IgD-negative memory B cell (primary cell): ENCODE data around the gene RFX8. TPM values are rescaled to one million over a fixed set of nuclear protein-coding genes. Genes with fewer than 3 reads are reported as not detected.
"Not testable (repeated sequence)": the region's sequence is repeated elsewhere in the genome, so short reads cannot be mapped to it uniquely, and the experiment has no call there.

ENCODE experiments used
- H3K27ac Mint-ChIP-seq, 3 donors: one replicate each; pipeline ENCODE4 v1.8.0; 2020 to 2022; ENCODE audit warnings: mild to moderate bottlenecking in 3 of 3, mixed read lengths in 3 of 3, moderate library complexity in 1 of 3
- H3K27me3 Mint-ChIP-seq: one replicate; pipeline ENCODE4 v1.8.0; 2021; ENCODE audit warnings: mixed read lengths
- H3K36me3 Mint-ChIP-seq: one replicate; pipeline ENCODE4 v1.8.0; 2020; ENCODE audit warnings: mild to moderate bottlenecking, mixed read lengths
- H3K4me1 Mint-ChIP-seq, 3 donors: one replicate each; pipeline ENCODE4 v1.8.0; 2020 to 2022; ENCODE audit warnings: mixed read lengths in 3 of 3, mild to moderate bottlenecking in 1 of 3
- H3K4me3 Mint-ChIP-seq, 4 donors: one replicate each; pipeline ENCODE4 v1.8.0; 2020 to 2022; ENCODE audit warnings: mild to moderate bottlenecking in 4 of 4, mixed read lengths in 4 of 4, moderate library complexity in 3 of 4
- H3K9me3 Mint-ChIP-seq, 3 donors: one replicate each; pipeline ENCODE4 v1.8.0; 2020 to 2021; ENCODE audit warnings: mixed read lengths in 3 of 3, mild to moderate bottlenecking in 1 of 3
- polyA plus RNA-seq: library from polyadenylated mRNA; unstranded; fragments of 300-500 nt; fragmentation: Illumina TruSeq; gene quantifications from one replicate; pipeline ENCODE4 v1.2.3, GENCODE V29; 2021

RFX8 gene
- not detected for polyA plus RNA-seq

GRCh38 chr2:101474731-101475384 is at the start of gene RFX8:
TSS of gene RFX8 (minus strand) at chr2:101475112. CDS start at chr2:101466848, 8,264 bp downstream.
- Mint-ChIP-seq H3K9me3 (peaks cover 0 to 2% (median 0%) of the 10 kb centered on the region in 3 donors), H3K27ac (no peak within 1 kb of the TSS), H3K4me3 (peak within 1 kb of the TSS; percentile 18 to 88 (median 76)), H3K36me3 (no peaks in the 10 kb centered on the region), H3K4me1 (peaks cover 0 to 18% (median 8%) of the 10 kb centered on the region in 3 donors), H3K27me3 (peaks cover 52% of the 10 kb centered on the region)

GRCh38 chr2:101521487-101521886 is 46.6 kb upstream of the RFX8 start:
- Mint-ChIP-seq H3K9me3 (peaks cover 3 to 12% (median 4%) of the 10 kb centered on the region in 3 donors), H3K27me3 (peaks cover 4% of the 10 kb centered on the region), H3K36me3 (peaks cover 6% of the 10 kb centered on the region), H3K27ac (no peak overlapping the region), H3K4me1 (peaks cover 4 to 8% (median 5%) of the 10 kb centered on the region in 3 donors), H3K4me3 (no peak overlapping the region)

- peaks cover 4 to 8% (median 5%) of the 10 kb centered on the region in 3 donors for H3K4me1 Mint-ChIP-seq
- no peak overlapping the region for H3K27ac Mint-ChIP-seq
- peaks cover 4% of the 10 kb centered on the region for H3K27me3 Mint-ChIP-seq
- H3K9me3 Mint-ChIP-seq: peaks cover 3 to 12% (median 4%) of the 10 kb centered on the region in 3 donors
- peaks cover 6% of the 10 kb centered on the region for H3K36me3 Mint-ChIP-seq
- no peak overlapping the region for H3K4me3 Mint-ChIP-seq
These were observed 45.3 kb upstream of the RFX8 start for GRCh38 chr2:101520246-101520645.

GRCh38 chr2:101518578-101519492 is 43.9 kb upstream of the RFX8 start:
- peaks cover 6% of the 10 kb centered on the region for H3K36me3 Mint-ChIP-seq
- H3K4me1 Mint-ChIP-seq: peaks cover 4 to 8% (median 5%) of the 10 kb centered on the region in 3 donors
- H3K9me3 Mint-ChIP-seq: peaks cover 0 to 8% (median 3%) of the 10 kb centered on the region in 3 donors
- no peak overlapping the region for H3K27ac Mint-ChIP-seq
- peaks cover 4% of the 10 kb centered on the region for H3K27me3 Mint-ChIP-seq
- no peak overlapping the region for H3K4me3 Mint-ChIP-seq

GRCh38 chr2:101517758-101518271 is 42.9 kb upstream of the RFX8 start:
- Mint-ChIP-seq H3K36me3 (peaks cover 6% of the 10 kb centered on the region), H3K27me3 (peaks cover 4% of the 10 kb centered on the region)

GRCh38 chr2:101516823-101517690 is 42.1 kb upstream of the RFX8 start:
- Mint-ChIP-seq H3K9me3 (peaks cover under 1 to 7% (median 5%) of the 10 kb centered on the region in 3 donors), H3K4me1 (peaks cover 4 to 8% (median 5%) of the 10 kb centered on the region in 3 donors), H3K36me3 (peaks cover 6% of the 10 kb centered on the region), H3K27me3 (peaks cover 4% of the 10 kb centered on the region), H3K4me3 (no peak overlapping the region), H3K27ac (peak overlapping the region in 1 of 3 donors; percentile 36)

More at GRCh38 chr2:101517758-101518271, 42.9 kb upstream of the RFX8 start:
- Mint-ChIP-seq H3K4me1 (peaks cover 4 to 8% (median 5%) of the 10 kb centered on the region in 3 donors), H3K4me3 (peak overlapping the region in 1 of 4 donors; percentile 37), H3K9me3 (peaks cover 0 to 7% (median 5%) of the 10 kb centered on the region in 3 donors), H3K27ac (peak overlapping the region in 1 of 3 donors; percentile 36)

GRCh38 chr2:101516349-101516748 is 41.4 kb upstream of the RFX8 start:
- peaks cover 4 to 8% (median 5%) of the 10 kb centered on the region in 3 donors for H3K4me1 Mint-ChIP-seq
- no peak overlapping the region for H3K4me3 Mint-ChIP-seq
- H3K36me3 Mint-ChIP-seq: peaks cover 6% of the 10 kb centered on the region
- peaks cover 2 to 7% (median 5%) of the 10 kb centered on the region in 3 donors for H3K9me3 Mint-ChIP-seq
- no peak overlapping the region for H3K27ac Mint-ChIP-seq
- H3K27me3 Mint-ChIP-seq: peaks cover 4% of the 10 kb centered on the region

GRCh38 chr2:101515477-101515876 is 40.6 kb upstream of the RFX8 start:
- H3K4me3 Mint-ChIP-seq: no peak overlapping the region
- H3K9me3 Mint-ChIP-seq: peaks cover 2 to 7% (median 5%) of the 10 kb centered on the region in 3 donors
- peaks cover 4 to 8% (median 5%) of the 10 kb centered on the region in 3 donors for H3K4me1 Mint-ChIP-seq

GRCh38 chr2:101512993-101513392 is 38.1 kb upstream of the RFX8 start:
- Mint-ChIP-seq H3K9me3 (peaks cover 4 to 7% (median 5%) of the 10 kb centered on the region in 3 donors), H3K27ac (no peak overlapping the region), H3K36me3 (peaks cover 5% of the 10 kb centered on the region), H3K4me1 (peaks cover 2 to 6% (median 4%) of the 10 kb centered on the region in 3 donors), H3K4me3 (no peak overlapping the region), H3K27me3 (peaks cover 3% of the 10 kb centered on the region)

More at GRCh38 chr2:101515477-101515876, 40.6 kb upstream of the RFX8 start:
- Mint-ChIP-seq H3K36me3 (peaks cover 5% of the 10 kb centered on the region), H3K27ac (no peak overlapping the region), H3K27me3 (peaks cover 5% of the 10 kb centered on the region)

GRCh38 chr2:101511381-101511780 is 36.5 kb upstream of the RFX8 start:
- Mint-ChIP-seq H3K36me3 (peaks cover 1% of the 10 kb centered on the region), H3K27me3 (peaks cover 3% of the 10 kb centered on the region), H3K27ac (no peak overlapping the region), H3K9me3 (peaks cover 0 to 4% (median 1%) of the 10 kb centered on the region in 3 donors), H3K4me3 (no peak overlapping the region), H3K4me1 (peaks cover 0 to 2% (median 0%) of the 10 kb centered on the region in 3 donors)

GRCh38 chr2:101509499-101510284 is 34.8 kb upstream of the RFX8 start:
- H3K36me3 Mint-ChIP-seq: peaks cover 1% of the 10 kb centered on the region
- no peak overlapping the region for H3K27ac Mint-ChIP-seq
- H3K4me1 Mint-ChIP-seq: peaks cover 0 to 2% (median 0%) of the 10 kb centered on the region in 3 donors
- no peak overlapping the region for H3K4me3 Mint-ChIP-seq
- H3K27me3 Mint-ChIP-seq: peaks cover 1% of the 10 kb centered on the region
- peaks cover 0 to 4% (median 1%) of the 10 kb centered on the region in 3 donors for H3K9me3 Mint-ChIP-seq

GRCh38 chr2:101508636-101509035 is 33.7 kb upstream of the RFX8 start:
- no peak overlapping the region for H3K27ac Mint-ChIP-seq
- peaks cover 0 to 2% (median 0%) of the 10 kb centered on the region in 3 donors for H3K4me1 Mint-ChIP-seq
- peaks cover 1% of the 10 kb centered on the region for H3K36me3 Mint-ChIP-seq
- H3K9me3 Mint-ChIP-seq: peaks cover 0 to 4% (median 1%) of the 10 kb centered on the region in 3 donors
- peaks cover 1% of the 10 kb centered on the region for H3K27me3 Mint-ChIP-seq
- no peak overlapping the region for H3K4me3 Mint-ChIP-seq

GRCh38 chr2:101505276-101505675 is 30.4 kb upstream of the RFX8 start:
- H3K4me3 Mint-ChIP-seq, H3K36me3 Mint-ChIP-seq, H3K9me3 Mint-ChIP-seq, H3K27ac Mint-ChIP-seq, H3K27me3 Mint-ChIP-seq, H3K4me1 Mint-ChIP-seq: not testable (repeated sequence)
